Nephron (organoid): Measurements from ENCODE around the gene HMGCS2.
A peak's percentile ranks its signal among the peaks of the same experiment; 100 is the strongest.

Experiments used
- H3K27ac Mint-ChIP-seq, 3 experiments: 2 replicates each; pipeline ENCODE4 v1.8.0; 2020; ENCODE audit warnings: mixed read lengths in 3 of 3, mild to moderate bottlenecking in 2 of 3, moderate library complexity in 1 of 3
- H3K27me3 Mint-ChIP-seq: 2 replicates; pipeline ENCODE4 v1.8.0; 2021; ENCODE audit warnings: low read depth, mild to moderate bottlenecking, moderate library complexity, mixed read lengths
- H3K36me3 Mint-ChIP-seq: 2 replicates; pipeline ENCODE4 v1.8.0; 2020; ENCODE audit warnings: low read depth, mixed read lengths
- H3K4me1 Mint-ChIP-seq: 2 replicates; pipeline ENCODE4 v1.8.0; 2020; ENCODE audit warnings: mixed read lengths
- H3K4me3 Mint-ChIP-seq, 3 experiments: 2 replicates each; pipeline ENCODE4 v1.8.0; 2020; ENCODE audit warnings: mild to moderate bottlenecking in 3 of 3, mixed read lengths in 3 of 3, moderate library complexity in 2 of 3
- H3K9me3 Mint-ChIP-seq: 2 replicates; pipeline ENCODE4 v1.8.0; 2020; ENCODE audit warnings: mixed read lengths
- CTCF ChIP-seq, 3 experiments: fragments of 200-600 bp; sonication (generic); IDR thresholded peaks; one replicate each; pipeline ENCODE4 v1.5.0; 2021; ENCODE audit warnings: antibody characterized with exemption in 3 of 3; ENCODE audit not compliant: unreplicated experiment in 3 of 3

HMGCS2 gene

DNA sequence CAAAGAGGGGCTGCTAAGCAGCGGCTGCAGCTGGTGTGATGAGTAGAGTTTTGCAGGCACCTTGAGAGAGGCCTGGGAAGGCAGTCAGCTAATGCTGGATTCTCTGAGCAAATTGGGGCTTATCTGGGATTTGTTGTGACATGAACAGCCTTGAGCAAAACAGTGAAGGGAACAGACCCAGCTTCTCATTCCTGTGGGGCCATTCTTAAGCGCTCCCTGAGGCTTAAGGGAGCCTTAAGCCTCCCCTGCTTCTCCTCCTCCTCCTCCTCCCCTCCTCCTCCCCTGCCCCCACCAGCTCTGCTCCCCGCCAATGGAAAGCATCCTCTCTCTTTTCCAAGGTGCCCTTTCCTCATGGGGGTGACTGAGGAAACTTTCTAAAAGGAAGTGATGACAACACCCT lies 21.3 kb downstream of the HMGCS2 start:
- TF ChIP-seq CTCF (IDR thresholded peaks at IDR 0.05; ENCODE audit: unreplicated experiment in 3 of 3) = no peak
- H3K4me1 Mint-ChIP-seq = peaks cover 36% of the 10 kb centered on the region
- H3K27me3 Mint-ChIP-seq = peaks cover 5% of the 10 kb centered on the region
- H3K36me3 Mint-ChIP-seq = peaks cover 11% of the 10 kb centered on the region
- H3K9me3 Mint-ChIP-seq = no peaks in the 10 kb centered on the region
- H3K27ac Mint-ChIP-seq = peak overlapping the region; percentile 13 to 39 (median 38)
- H3K4me3 Mint-ChIP-seq = no peak overlapping the region

- no peaks in the 10 kb centered on the region for H3K9me3 Mint-ChIP-seq
- TF ChIP-seq CTCF (IDR thresholded peaks at IDR 0.05; ENCODE audit: unreplicated experiment in 3 of 3) = no peak
- H3K27me3 Mint-ChIP-seq = peaks cover 5% of the 10 kb centered on the region
- peaks cover 51% of the 10 kb centered on the region for H3K4me1 Mint-ChIP-seq
- H3K4me3 Mint-ChIP-seq = no peak overlapping the region
- peak overlapping the region in 2 of 3 experiments; percentile 22 to 30 for H3K27ac Mint-ChIP-seq
- peaks cover 23% of the 10 kb centered on the region for H3K36me3 Mint-ChIP-seq
Measured at GRCh38 chr1:119745034-119745433, 23.7 kb downstream of the HMGCS2 start.

DNA sequence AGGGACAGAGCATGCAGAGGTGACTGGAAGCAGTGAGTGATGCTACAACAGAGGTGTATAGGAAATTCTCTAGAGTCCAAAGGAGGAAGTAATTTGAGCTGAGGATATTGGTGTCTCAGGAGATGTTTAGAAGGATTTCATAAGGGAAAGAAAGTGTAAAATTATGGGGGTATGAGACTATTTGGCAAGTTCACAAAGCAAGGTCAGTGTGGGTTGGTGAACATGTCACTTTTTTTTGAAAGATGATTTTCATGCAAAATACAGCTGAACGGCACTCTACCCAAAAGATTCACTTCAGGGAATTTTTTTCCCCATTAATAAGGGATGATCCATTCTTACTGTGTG lies 24.1 kb downstream of the HMGCS2 start:
- Mint-ChIP-seq H3K9me3 (no peaks in the 10 kb centered on the region), H3K4me1 (peaks cover 51% of the 10 kb centered on the region)

DNA sequence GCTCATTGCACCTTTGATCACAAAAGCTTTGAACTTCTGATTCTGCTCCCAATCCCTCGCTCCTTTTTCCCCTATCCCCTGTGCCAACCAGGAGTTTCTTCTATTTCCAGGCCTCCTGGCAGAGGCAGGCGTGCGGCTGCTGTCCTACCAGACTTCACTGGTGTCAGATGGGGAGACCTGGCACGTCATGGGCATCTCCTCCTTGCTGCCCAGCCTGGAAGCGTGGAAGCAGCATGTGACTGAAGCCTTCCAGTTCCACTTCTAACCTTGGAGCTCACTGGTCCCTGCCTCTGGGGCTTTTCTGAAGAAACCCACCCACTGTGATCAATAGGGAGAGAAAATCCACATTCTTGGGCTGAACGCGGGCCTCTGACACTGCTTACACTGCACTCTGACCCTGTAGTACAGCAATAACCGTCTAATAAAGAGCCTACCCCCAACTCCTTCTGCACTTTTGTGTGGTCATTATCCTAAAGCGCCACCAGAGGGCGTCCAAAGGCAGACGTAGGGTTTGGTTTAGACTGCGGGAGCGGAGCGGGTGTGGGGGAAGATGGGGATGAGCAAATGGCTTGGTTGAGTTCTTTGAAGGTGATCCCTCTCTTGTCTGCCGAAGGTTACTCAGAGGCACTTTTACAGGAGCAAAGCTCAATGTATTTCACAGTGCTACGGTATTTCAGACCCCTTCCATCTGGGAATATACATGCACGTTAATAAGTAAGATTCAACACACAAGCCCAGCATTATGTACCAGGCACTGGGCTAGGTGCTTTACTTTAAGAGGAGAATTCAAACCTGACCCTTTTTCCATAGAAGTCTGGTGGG lies 24.7 kb downstream of the HMGCS2 start:
- Mint-ChIP-seq H3K9me3 (no peaks in the 10 kb centered on the region), H3K4me1 (peaks cover 56% of the 10 kb centered on the region), H3K27ac (peak overlapping the region; percentile 46 to 74 (median 60)), H3K36me3 (peaks cover 28% of the 10 kb centered on the region), H3K27me3 (no peaks in the 10 kb centered on the region), H3K4me3 (no peak overlapping the region)
- TF ChIP-seq CTCF (IDR thresholded peaks at IDR 0.05; ENCODE audit: unreplicated experiment in 3 of 3) = peak; percentile 82 to 90 (median 84)

More for the DNA sequence above, 24.1 kb downstream of the HMGCS2 start:
- peaks cover 1% of the 10 kb centered on the region for H3K27me3 Mint-ChIP-seq
- H3K27ac Mint-ChIP-seq = peak overlapping the region; percentile 46 to 74 (median 60)
- peaks cover 23% of the 10 kb centered on the region for H3K36me3 Mint-ChIP-seq
- no peak for TF ChIP-seq CTCF (IDR thresholded peaks at IDR 0.05; ENCODE audit: unreplicated experiment in 3 of 3)
- H3K4me3 Mint-ChIP-seq = no peak overlapping the region

DNA sequence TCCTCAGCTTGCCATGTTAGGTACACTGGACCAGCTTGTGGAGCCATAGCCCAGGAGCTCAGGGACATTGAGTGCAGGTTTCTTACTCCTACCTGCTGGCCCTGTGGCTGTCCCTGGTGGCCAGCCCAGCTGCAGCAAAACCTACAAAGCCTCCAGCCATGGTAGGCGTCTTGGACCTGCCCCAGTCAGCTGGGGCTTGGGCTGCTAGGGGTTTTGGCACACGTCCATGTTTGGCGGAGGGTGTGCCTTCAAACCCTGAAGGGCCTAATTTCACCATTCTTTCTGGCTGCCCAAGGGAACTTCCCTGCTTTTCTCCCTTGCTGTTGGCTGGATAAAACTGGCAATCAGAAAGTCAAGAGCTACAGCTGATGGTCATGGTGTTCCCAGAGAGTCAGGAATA lies 25.4 kb downstream of the HMGCS2 start:
- Mint-ChIP-seq H3K36me3 (peaks cover 29% of the 10 kb centered on the region), H3K9me3 (no peaks in the 10 kb centered on the region), H3K27me3 (no peaks in the 10 kb centered on the region), H3K4me1 (peaks cover 63% of the 10 kb centered on the region), H3K27ac (peak overlapping the region in 2 of 3 experiments; percentile 46 to 60), H3K4me3 (no peak overlapping the region)
- TF ChIP-seq CTCF (IDR thresholded peaks at IDR 0.05; ENCODE audit: unreplicated experiment in 3 of 3) = no peak

DNA sequence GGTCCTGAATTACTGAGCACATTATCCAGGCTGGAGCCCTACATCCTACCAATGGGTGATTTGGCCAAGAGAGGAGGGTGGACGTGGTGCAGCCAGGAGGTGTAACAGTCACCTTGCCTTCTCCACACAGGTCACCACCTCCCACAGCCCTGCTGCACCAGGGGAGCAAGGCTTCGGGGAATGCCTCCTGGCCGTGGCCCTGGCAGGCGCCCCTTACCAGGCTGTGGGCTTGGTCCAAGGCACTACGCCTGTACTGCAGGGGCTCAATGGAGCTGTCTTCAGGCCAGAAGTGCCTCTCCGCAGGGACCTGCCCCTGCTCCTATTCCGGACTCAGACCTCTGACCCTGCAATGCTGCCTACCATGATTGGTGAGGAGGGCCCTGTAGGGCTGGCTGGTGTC lies 26.0 kb downstream of the HMGCS2 start:
- peaks cover 70% of the 10 kb centered on the region for H3K4me1 Mint-ChIP-seq

More for the DNA sequence above, 26.0 kb downstream of the HMGCS2 start:
- H3K9me3 Mint-ChIP-seq = no peaks in the 10 kb centered on the region
- no peak overlapping the region for H3K4me3 Mint-ChIP-seq
- peak overlapping the region in 2 of 3 experiments; percentile 77 to 84 for H3K27ac Mint-ChIP-seq
- no peaks in the 10 kb centered on the region for H3K27me3 Mint-ChIP-seq
- no peak for TF ChIP-seq CTCF (IDR thresholded peaks at IDR 0.05; ENCODE audit: unreplicated experiment in 3 of 3)
- H3K36me3 Mint-ChIP-seq = peaks cover 34% of the 10 kb centered on the region
